ENCODE measurements around the gene CYP3A4.

CYP3A4 gene

DNA sequence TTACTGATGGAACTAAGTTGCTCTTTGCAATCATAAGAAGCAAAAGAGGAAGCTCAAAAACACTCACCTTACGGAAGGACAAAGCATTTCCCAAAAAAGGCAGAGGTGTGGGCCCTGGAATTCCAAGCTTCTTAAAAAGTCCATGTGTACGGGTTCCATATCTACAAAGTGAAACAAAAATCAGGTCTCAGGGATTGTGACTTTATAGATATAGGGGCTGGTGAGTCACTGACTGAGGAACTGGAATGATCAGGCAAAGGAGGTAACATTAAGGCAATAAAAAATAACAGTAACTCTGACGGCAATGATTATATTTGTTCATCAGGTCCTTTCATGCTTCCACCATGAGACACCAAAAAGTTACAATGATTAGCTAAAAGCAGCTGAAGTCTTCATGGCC lies 53.0 kb downstream of the CYP3A4 start:
- ChIA-PET POLR2A (no interaction called here), CTCF (interaction anchor here (0.5 to 0.6 kb wide), 3 partner anchors 99 to 289 kb away, joined by 3 to 4 read pairs (median 3); no protein-coding TSS in a partner anchor)
- H3K4me1 ChIP-seq (ENCODE audit: control insufficient read depth, insufficient read depth, low read length): no peaks in the 10 kb centered on the region

DNA sequence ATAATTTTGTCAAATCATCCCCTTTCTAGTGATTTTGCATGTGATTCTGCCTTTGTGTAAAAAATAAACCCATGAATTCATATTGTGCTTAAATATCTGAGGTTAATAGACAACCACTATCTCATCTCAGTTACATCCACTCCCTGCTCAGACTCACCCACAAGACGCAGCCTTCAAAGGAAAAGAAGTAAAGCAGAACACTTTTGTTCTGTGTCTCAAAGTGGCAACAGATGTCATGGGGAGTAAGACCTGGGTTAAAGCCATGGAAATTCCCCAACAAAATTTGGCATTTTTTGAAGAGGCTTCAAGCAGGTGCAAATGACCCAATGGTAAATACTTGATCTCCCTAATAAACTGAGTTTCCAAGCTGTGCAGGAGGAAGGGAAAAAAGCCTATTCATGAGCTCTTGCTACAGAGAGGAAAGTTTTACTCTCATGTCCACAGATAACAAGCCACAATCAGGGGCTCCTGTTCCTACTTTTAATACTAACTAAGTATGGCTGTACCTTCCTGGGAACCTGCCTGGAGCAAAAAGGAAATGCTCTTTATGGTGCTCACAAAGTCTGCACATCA lies 53.7 kb downstream of the CYP3A4 start:
- ChIA-PET POLR2A (no interaction called here), CTCF (interaction anchor here (0.6 to 0.7 kb wide), 2 partner anchors 135 to 289 kb away, joined by 3 to 4 read pairs; no protein-coding TSS in a partner anchor)
- no peaks in the 10 kb centered on the region for H3K36me3 ChIP-seq (ENCODE audit: control insufficient read depth in 2 of 2, insufficient read depth in 1 of 2, low read length in 2 of 2)
- no peaks in the 10 kb centered on the region for H3K4me1 ChIP-seq (ENCODE audit: control insufficient read depth, insufficient read depth, low read length)
- TF ChIP-seq ZSCAN30 (tag by site-specific recombination; IDR thresholded peaks at IDR 0.05): no peak
- no peak for TF ChIP-seq ZNF548 (tag by site-specific recombination; IDR thresholded peaks at IDR 0.05)
- TF ChIP-seq WT1 (tag by site-specific recombination; IDR thresholded peaks at IDR 0.05): no peak
- no peak for TF ChIP-seq ZNF324 (tag by site-specific recombination; IDR thresholded peaks at IDR 0.05)
- TF ChIP-seq, protein P1, sequence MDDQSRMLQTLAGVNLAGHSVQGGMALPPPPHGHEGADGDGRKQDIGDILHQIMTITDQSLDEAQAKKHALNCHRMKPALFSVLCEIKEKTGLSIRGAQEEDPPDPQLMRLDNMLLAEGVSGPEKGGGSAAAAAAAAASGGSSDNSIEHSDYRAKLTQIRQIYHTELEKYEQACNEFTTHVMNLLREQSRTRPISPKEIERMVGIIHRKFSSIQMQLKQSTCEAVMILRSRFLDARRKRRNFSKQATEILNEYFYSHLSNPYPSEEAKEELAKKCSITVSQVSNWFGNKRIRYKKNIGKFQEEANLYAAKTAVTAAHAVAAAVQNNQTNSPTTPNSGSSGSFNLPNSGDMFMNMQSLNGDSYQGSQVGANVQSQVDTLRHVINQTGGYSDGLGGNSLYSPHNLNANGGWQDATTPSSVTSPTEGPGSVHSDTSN (CRISPR knock-in tag; IDR thresholded peaks at IDR 0.05): no peak
- TF ChIP-seq ZNF785 (tag by site-specific recombination; IDR thresholded peaks at IDR 0.05): no peak
- no peak for TF ChIP-seq ZNF837 (tag by site-specific recombination; IDR thresholded peaks at IDR 0.05)
- TF ChIP-seq ZNF629 (tag by site-specific recombination; IDR thresholded peaks at IDR 0.05): no peak
- TF ChIP-seq, protein P2, sequence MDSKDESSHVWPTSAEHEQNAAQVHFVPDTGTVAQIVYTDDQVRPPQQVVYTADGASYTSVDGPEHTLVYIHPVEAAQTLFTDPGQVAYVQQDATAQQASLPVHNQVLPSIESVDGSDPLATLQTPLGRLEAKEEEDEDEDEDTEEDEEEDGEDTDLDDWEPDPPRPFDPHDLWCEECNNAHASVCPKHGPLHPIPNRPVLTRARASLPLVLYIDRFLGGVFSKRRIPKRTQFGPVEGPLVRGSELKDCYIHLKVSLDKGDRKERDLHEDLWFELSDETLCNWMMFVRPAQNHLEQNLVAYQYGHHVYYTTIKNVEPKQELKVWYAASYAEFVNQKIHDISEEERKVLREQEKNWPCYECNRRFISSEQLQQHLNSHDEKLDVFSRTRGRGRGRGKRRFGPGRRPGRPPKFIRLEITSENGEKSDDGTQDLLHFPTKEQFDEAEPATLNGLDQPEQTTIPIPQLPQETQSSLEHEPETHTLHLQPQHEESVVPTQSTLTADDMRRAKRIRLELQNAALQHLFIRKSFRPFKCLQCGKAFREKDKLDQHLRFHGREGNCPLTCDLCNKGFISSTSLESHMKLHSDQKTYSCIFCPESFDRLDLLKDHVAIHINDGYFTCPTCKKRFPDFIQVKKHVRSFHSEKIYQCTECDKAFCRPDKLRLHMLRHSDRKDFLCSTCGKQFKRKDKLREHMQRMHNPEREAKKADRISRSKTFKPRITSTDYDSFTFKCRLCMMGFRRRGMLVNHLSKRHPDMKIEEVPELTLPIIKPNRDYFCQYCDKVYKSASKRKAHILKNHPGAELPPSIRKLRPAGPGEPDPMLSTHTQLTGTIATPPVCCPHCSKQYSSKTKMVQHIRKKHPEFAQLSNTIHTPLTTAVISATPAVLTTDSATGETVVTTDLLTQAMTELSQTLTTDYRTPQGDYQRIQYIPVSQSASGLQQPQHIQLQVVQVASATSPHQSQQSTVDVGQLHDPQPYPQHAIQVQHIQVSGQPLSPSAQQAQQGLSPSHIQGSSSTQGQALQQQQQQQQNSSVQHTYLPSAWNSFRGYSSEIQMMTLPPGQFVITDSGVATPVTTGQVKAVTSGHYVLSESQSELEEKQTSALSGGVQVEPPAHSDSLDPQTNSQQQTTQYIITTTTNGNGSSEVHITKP (tag by site-specific recombination; IDR thresholded peaks at IDR 0.05): no peak
- TF ChIP-seq ZNF677 (tag by site-specific recombination; IDR thresholded peaks at IDR 0.05): no peak
- TF ChIP-seq KLF16 (tag by site-specific recombination; IDR thresholded peaks at IDR 0.05): no peak
- TF ChIP-seq, protein P3, sequence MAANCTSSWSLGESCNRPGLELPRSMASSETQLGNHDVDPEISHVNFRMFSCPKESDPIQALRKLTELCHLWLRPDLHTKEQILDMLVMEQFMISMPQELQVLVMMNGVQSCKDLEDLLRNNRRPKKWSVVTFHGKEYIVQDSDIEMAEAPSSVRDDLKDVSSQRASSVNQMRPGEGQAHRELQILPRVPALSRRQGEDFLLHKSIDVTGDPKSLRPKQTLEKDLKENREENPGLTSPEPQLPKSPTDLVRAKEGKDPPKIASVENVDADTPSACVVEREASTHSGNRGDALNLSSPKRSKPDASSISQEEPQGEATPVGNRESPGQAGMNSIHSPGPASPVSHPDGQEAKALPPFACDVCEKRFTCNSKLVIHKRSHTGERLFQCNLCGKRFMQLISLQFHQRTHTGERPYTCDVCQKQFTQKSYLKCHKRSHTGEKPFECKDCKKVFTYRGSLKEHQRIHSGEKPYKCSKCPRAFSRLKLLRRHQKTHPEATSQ (tag by site-specific recombination; IDR thresholded peaks at IDR 0.05): no peak
- TF ChIP-seq ZFP3 (tag by site-specific recombination; IDR thresholded peaks at IDR 0.05; ENCODE audit: low read depth): no peak
- TF ChIP-seq, protein P4, sequence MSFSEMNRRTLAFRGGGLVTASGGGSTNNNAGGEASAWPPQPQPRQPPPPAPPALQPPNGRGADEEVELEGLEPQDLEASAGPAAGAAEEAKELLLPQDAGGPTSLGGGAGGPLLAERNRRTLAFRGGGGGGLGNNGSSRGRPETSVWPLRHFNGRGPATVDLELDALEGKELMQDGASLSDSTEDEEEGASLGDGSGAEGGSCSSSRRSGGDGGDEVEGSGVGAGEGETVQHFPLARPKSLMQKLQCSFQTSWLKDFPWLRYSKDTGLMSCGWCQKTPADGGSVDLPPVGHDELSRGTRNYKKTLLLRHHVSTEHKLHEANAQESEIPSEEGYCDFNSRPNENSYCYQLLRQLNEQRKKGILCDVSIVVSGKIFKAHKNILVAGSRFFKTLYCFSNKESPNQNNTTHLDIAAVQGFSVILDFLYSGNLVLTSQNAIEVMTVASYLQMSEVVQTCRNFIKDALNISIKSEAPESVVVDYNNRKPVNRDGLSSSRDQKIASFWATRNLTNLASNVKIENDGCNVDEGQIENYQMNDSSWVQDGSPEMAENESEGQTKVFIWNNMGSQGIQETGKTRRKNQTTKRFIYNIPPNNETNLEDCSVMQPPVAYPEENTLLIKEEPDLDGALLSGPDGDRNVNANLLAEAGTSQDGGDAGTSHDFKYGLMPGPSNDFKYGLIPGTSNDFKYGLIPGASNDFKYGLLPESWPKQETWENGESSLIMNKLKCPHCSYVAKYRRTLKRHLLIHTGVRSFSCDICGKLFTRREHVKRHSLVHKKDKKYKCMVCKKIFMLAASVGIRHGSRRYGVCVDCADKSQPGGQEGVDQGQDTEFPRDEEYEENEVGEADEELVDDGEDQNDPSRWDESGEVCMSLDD (tag by site-specific recombination; IDR thresholded peaks at IDR 0.05): no peak
- no peak for TF ChIP-seq ZNF585B (tag by site-specific recombination; IDR thresholded peaks at IDR 0.05)
- TF ChIP-seq ZNF146 (tag by site-specific recombination; IDR thresholded peaks at IDR 0.05): no peak
- TF ChIP-seq HOXA7 (CRISPR knock-in tag; IDR thresholded peaks at IDR 0.05; ENCODE audit: borderline replicate concordance): no peak
- TF ChIP-seq GLIS1 (tag by site-specific recombination; IDR thresholded peaks at IDR 0.05): no peak
- no peak overlapping the region for H3K27ac ChIP-seq (ENCODE audit: extremely low read depth, low read depth, low read length)
- no peak overlapping the region for H3K4me3 ChIP-seq (ENCODE audit: low read depth, low read length)
- H3K9me3 ChIP-seq (ENCODE audit: control insufficient read depth, insufficient read depth, low read depth, low read length): no peaks in the 10 kb centered on the region

More for the DNA sequence above, 53.0 kb downstream of the CYP3A4 start:
- TF ChIP-seq, protein P5, sequence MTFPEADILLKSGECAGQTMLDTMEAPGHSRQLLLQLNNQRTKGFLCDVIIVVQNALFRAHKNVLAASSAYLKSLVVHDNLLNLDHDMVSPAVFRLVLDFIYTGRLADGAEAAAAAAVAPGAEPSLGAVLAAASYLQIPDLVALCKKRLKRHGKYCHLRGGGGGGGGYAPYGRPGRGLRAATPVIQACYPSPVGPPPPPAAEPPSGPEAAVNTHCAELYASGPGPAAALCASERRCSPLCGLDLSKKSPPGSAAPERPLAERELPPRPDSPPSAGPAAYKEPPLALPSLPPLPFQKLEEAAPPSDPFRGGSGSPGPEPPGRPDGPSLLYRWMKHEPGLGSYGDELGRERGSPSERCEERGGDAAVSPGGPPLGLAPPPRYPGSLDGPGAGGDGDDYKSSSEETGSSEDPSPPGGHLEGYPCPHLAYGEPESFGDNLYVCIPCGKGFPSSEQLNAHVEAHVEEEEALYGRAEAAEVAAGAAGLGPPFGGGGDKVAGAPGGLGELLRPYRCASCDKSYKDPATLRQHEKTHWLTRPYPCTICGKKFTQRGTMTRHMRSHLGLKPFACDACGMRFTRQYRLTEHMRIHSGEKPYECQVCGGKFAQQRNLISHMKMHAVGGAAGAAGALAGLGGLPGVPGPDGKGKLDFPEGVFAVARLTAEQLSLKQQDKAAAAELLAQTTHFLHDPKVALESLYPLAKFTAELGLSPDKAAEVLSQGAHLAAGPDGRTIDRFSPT (tag by site-specific recombination; IDR thresholded peaks at IDR 0.05): no peak
- H3K9me3 ChIP-seq (ENCODE audit: control insufficient read depth, insufficient read depth, low read depth, low read length): no peaks in the 10 kb centered on the region
- H3K36me3 ChIP-seq (ENCODE audit: control insufficient read depth in 2 of 2, insufficient read depth in 1 of 2, low read length in 2 of 2): no peaks in the 10 kb centered on the region
- no peak overlapping the region for H3K4me3 ChIP-seq (ENCODE audit: low read depth, low read length)
- no peak overlapping the region for H3K27ac ChIP-seq (ENCODE audit: extremely low read depth, low read depth, low read length)

All from HEK293 (cell line).